HepG2 (cell line): ENCODE results near the gene PSRC1. TPM values are rescaled to one million over a fixed set of nuclear protein-coding genes. Genes with fewer than 3 reads are reported as not detected.

Experiments
- ATAC-seq: fragments of 200-7000 bp; cut with Tn5 transposase; 3 replicates; pipeline ENCODE4 v1.9.1; 2020; ENCODE audit warnings: mild to moderate bottlenecking, moderate library complexity
- BruUV-seq: library from RNA; stranded (reverse); fragments of 400-500 nt; replicated peaks from 2 replicates; lab custom pipeline; 2021; lab: Mats Ljungman, UMichigan
- CTCF ChIA-PET: fragments of 300-600 bp; formaldehyde crosslinking; extraction: SDS; loops from one replicate; lab custom pipeline; 2021; ENCODE audit warnings: low total read pairs, inconsistent platforms, low intra/inter-chr PET ratio; lab: Yijun Ruan, JAX
- POLR2A ChIA-PET: fragments of 350-600 bp; sonication (Branson Sonifier 250); formaldehyde crosslinking; loops from one replicate; lab custom pipeline; 2020; ENCODE audit warnings: antibody characterized with exemption, inconsistent platforms; lab: Yijun Ruan, JAX
- DNase-seq: peaks from one replicate; pipeline ENCODE4 v3.0.0-alpha.2; 2015; ENCODE audit warnings: low spot score
- FAIRE-seq: peaks from 3 replicates; lab custom pipeline; 2011; peaks lifted over from hg19 to GRCh38; lab: Jason Lieb, UNC
- H2AFZ ChIP-seq: one replicate; pipeline ENCODE4 v1.6.1; 2011; ENCODE audit warnings: low read length, inconsistent platforms
- H3K27ac ChIP-seq: fragments of 300-600 bp; 3 replicates; pipeline ENCODE4 v1.8.0; 2011; ENCODE audit warnings: mixed run types, mild to moderate bottlenecking, mixed read lengths, low read length, inconsistent platforms; ENCODE audit not compliant: insufficient read depth; ENCODE audit errors: extremely low read length
- H3K27me3 ChIP-seq, 2 experiments: fragments of 200-600 bp in 1 of 2; 2 replicates in 1 of 2; 3 replicates in 1 of 2; pipeline versions ENCODE4 v1.6.0 to v1.8.0; 2011; ENCODE audit warnings: low read length in 2 of 2, mild to moderate bottlenecking in 2 of 2, moderate library complexity in 2 of 2, inconsistent platforms in 1 of 2; ENCODE audit not compliant: insufficient read depth in 2 of 2, control insufficient read depth in 1 of 2
- H3K36me3 ChIP-seq, 2 experiments: fragments of 200-600 bp in 1 of 2; replicated peaks in 1 of 2; 2 replicates in 1 of 2; 3 replicates in 1 of 2; pipeline versions ENCODE4 v1.5.1 to v1.8.0; 2011; ENCODE audit warnings: low read length in 2 of 2, inconsistent platforms in 1 of 2; ENCODE audit not compliant: insufficient read depth in 2 of 2, control insufficient read depth in 1 of 2
- H3K4me1 ChIP-seq: 2 replicates; pipeline ENCODE4 v1.5.1; 2012; ENCODE audit warnings: low read length, inconsistent platforms; ENCODE audit not compliant: insufficient read depth
- H3K4me2 ChIP-seq: 2 replicates; pipeline ENCODE4 v1.6.0; 2011; ENCODE audit warnings: low read depth, low read length, inconsistent platforms
- H3K4me3 ChIP-seq, 3 experiments: fragments of 200-600 bp in 1 of 3; sonication (generic), shearing (Covaris generic) in 1 of 3; replicated peaks in 1 of 3; 2 replicates each; pipeline ENCODE4 v1.5.1; 2011 to 2016; ENCODE audit warnings: low read length in 3 of 3, inconsistent platforms in 2 of 3, low read depth in 2 of 3, mild to moderate bottlenecking in 2 of 3, control low read depth in 1 of 3, mixed read lengths in 1 of 3; ENCODE audit not compliant: insufficient read depth in 1 of 3
- H3K79me2 ChIP-seq: one replicate; pipeline ENCODE4 v1.6.1; 2011; ENCODE audit warnings: low read length, inconsistent platforms; ENCODE audit not compliant: insufficient read depth
- H3K9ac ChIP-seq: 2 replicates; pipeline ENCODE4 v1.6.0; 2011; ENCODE audit warnings: mild to moderate bottlenecking, low read depth, low read length, inconsistent platforms; ENCODE audit not compliant: insufficient read depth
- H3K9me3 ChIP-seq: 2 replicates; pipeline ENCODE4 v1.5.1; 2012; ENCODE audit warnings: mild to moderate bottlenecking, low read length
- H4K20me1 ChIP-seq: 2 replicates; pipeline ENCODE4 v1.6.0; 2011; ENCODE audit warnings: inconsistent platforms, mild to moderate bottlenecking, low read length, moderate library complexity; ENCODE audit not compliant: insufficient read depth
- ARNTL ChIP-seq: sonication (generic); formaldehyde crosslinking; IDR thresholded peaks from 2 replicates; pipeline ENCODE4 v1.4.0; 2020; ENCODE audit warnings: mild to moderate bottlenecking, missing genetic modification reagents
- FOXA3 ChIP-seq: IDR thresholded peaks from 2 replicates; pipeline ENCODE4 v1.6.1; 2016; ENCODE audit warnings: missing genetic modification reagents, missing compliant biosample characterization
- IRF2 ChIP-seq: IDR thresholded peaks from 2 replicates; pipeline ENCODE4 v1.6.1; 2018; ENCODE audit warnings: missing genetic modification reagents, missing compliant biosample characterization
- NFRKB ChIP-seq: fragments of 450-650 bp; IDR thresholded peaks from 2 replicates; pipeline ENCODE4 v1.6.1; 2017
- REL ChIP-seq: sonication (generic); formaldehyde crosslinking; conservative IDR thresholded peaks from 2 replicates; pipeline ENCODE4 v1.8.0; 2022; ENCODE audit warnings: mild to moderate bottlenecking, missing genetic modification reagents, moderate library complexity
- ZNF33A ChIP-seq: sonication (generic); formaldehyde crosslinking; IDR thresholded peaks from 2 replicates; pipeline ENCODE4 v1.5.1; 2020; ENCODE audit warnings: missing genetic modification reagents, mild to moderate bottlenecking, moderate library complexity, borderline replicate concordance
- ZNF44 ChIP-seq: sonication (generic); formaldehyde crosslinking; IDR thresholded peaks from 2 replicates; pipeline ENCODE4 v1.5.1; 2020; ENCODE audit warnings: mild to moderate bottlenecking, missing genetic modification reagents
- WGBS: methylation state at CpG from one replicate; pipeline ENCODE4 v1.1.6; 2017; ENCODE audit warnings: low lambda C conversion rate; 5-methylcytosine and 5-hydroxymethylcytosine counted together
- in situ Hi-C: cut with HindIII; loops from 2 replicates; pipeline ENCODE4 v1.10.0; 2017; ENCODE audit warnings: low pct_unique_long_range_greater_than_20kb; ENCODE audit not compliant: extremely low pct_ligation_motif_present
- intact Hi-C: fragments of 100-400 bp; cut with micrococcal nuclease; formaldehyde crosslinking; loops from one replicate; pipeline ENCODE4 v1.10.0; 2022; ENCODE audit not compliant: unreplicated experiment
- polyA plus RNA-seq, 8 experiments: library from polyadenylated mRNA; depleted of rRNA in 3 of 8; stranded (reverse) in 7 of 8; unstranded in 1 of 8; fragments of >200 nt; fragmentation: Illumina TruSeq in 4 of 8; extraction: Trizol in 4 of 8; gene quantifications; 2 replicates each; pipeline versions ENCODE4 v1.2.1 to v1.2.3, GENCODE V29; 2011 to 2016; ENCODE audit warnings: low read depth in 4 of 8, missing spikeins in 1 of 8, mixed read lengths in 1 of 8; ENCODE audit not compliant: insufficient read depth in 1 of 8
- total RNA-seq, 5 experiments: library from RNA; depleted of rRNA; stranded (reverse); fragments of >200 nt; fragmentation: Illumina TruSeq; extraction: Trizol; gene quantifications; 2 replicates each; pipeline ENCODE4 v1.2.3, GENCODE V29; 2016; ENCODE audit warnings: low read depth in 1 of 5
- TF ChIP-seq, protein P1 (sequence below): sonication (generic); formaldehyde crosslinking; conservative IDR thresholded peaks from 2 replicates; pipeline ENCODE4 v1.4.0; 2020; ENCODE audit warnings: missing genetic modification reagents
- TF ChIP-seq, protein P2 (sequence below): sonication (generic); formaldehyde crosslinking; IDR thresholded peaks from 2 replicates; pipeline ENCODE4 v1.4.0; 2020; ENCODE audit warnings: mild to moderate bottlenecking, missing genetic modification reagents
- TF ChIP-seq, protein P3 (sequence below): sonication (generic); formaldehyde crosslinking; IDR thresholded peaks from 2 replicates; pipeline ENCODE4 v1.5.0; 2020; ENCODE audit warnings: missing genetic modification reagents
- TF ChIP-seq, protein P4 (sequence below): sonication (generic); formaldehyde crosslinking; IDR thresholded peaks from 2 replicates; pipeline ENCODE4 v1.5.0; 2020; ENCODE audit warnings: mild to moderate bottlenecking, missing genetic modification reagents

Gene PSRC1
- total and polyA plus RNA-seq, 2 of the 13 experiments (the other 11 are each of a cell fraction or from before 2014, with no cell fraction given) = 28.6 to 30.3 TPM

DNA sequence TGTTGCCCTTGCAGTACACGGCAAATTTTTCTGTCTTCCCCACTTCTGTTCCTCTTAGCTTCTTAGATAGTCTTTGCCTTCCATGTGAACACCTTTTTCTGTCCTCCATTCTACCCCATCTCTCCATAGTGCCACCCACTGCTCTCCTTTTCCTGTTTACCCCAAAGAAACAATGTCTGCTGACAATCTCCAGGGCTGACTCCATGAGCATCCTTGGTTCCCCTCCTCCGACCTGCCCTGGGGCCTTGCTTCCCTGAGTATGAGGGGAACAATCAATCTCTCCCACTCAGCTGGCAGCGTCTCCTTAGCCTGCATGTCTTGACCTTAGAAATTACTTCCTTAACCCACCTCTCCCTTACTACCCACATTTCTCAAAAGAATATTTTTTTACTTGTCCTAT, 36.2 kb upstream of the PSRC1 start:
- no peak overlapping the region for H3K9ac ChIP-seq
- CTCF ChIA-PET = no interaction called here
- H3K4me1 ChIP-seq = no peaks in the 10 kb centered on the region
- no peaks in the 10 kb centered on the region for H3K79me2 ChIP-seq
- TF ChIP-seq REL (CRISPR knock-in tag) (no peak), NFRKB (no peak), IRF2 (CRISPR knock-in tag) (no peak), FOXA3 (no peak), ARNTL (CRISPR knock-in tag) (no peak), ZNF44 (CRISPR knock-in tag) (no peak), ZNF33A (CRISPR knock-in tag) (no peak)
- TF ChIP-seq, protein P1, sequence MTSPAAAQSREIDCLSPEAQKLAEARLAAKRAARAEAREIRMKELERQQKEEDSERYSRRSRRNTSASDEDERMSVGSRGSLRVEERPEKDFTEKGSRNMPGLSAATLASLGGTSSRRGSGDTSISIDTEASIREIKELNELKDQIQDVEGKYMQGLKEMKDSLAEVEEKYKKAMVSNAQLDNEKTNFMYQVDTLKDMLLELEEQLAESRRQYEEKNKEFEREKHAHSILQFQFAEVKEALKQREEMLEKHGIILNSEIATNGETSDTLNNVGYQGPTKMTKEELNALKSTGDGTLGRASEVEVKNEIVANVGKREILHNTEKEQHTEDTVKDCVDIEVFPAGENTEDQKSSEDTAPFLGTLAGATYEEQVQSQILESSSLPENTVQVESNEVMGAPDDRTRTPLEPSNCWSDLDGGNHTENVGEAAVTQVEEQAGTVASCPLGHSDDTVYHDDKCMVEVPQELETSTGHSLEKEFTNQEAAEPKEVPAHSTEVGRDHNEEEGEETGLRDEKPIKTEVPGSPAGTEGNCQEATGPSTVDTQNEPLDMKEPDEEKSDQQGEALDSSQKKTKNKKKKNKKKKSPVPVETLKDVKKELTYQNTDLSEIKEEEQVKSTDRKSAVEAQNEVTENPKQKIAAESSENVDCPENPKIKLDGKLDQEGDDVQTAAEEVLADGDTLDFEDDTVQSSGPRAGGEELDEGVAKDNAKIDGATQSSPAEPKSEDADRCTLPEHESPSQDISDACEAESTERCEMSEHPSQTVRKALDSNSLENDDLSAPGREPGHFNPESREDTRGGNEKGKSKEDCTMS (CRISPR knock-in tag) = no peak
- TF ChIP-seq, protein P2, sequence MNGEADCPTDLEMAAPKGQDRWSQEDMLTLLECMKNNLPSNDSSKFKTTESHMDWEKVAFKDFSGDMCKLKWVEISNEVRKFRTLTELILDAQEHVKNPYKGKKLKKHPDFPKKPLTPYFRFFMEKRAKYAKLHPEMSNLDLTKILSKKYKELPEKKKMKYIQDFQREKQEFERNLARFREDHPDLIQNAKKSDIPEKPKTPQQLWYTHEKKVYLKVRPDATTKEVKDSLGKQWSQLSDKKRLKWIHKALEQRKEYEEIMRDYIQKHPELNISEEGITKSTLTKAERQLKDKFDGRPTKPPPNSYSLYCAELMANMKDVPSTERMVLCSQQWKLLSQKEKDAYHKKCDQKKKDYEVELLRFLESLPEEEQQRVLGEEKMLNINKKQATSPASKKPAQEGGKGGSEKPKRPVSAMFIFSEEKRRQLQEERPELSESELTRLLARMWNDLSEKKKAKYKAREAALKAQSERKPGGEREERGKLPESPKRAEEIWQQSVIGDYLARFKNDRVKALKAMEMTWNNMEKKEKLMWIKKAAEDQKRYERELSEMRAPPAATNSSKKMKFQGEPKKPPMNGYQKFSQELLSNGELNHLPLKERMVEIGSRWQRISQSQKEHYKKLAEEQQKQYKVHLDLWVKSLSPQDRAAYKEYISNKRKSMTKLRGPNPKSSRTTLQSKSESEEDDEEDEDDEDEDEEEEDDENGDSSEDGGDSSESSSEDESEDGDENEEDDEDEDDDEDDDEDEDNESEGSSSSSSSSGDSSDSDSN (CRISPR knock-in tag) = no peak
- TF ChIP-seq, protein P3, sequence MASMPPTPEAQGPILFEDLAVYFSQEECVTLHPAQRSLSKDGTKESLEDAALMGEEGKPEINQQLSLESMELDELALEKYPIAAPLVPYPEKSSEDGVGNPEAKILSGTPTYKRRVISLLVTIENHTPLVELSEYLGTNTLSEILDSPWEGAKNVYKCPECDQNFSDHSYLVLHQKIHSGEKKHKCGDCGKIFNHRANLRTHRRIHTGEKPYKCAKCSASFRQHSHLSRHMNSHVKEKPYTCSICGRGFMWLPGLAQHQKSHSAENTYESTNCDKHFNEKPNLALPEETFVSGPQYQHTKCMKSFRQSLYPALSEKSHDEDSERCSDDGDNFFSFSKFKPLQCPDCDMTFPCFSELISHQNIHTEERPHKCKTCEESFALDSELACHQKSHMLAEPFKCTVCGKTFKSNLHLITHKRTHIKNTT = no peak
- TF ChIP-seq, protein P4, sequence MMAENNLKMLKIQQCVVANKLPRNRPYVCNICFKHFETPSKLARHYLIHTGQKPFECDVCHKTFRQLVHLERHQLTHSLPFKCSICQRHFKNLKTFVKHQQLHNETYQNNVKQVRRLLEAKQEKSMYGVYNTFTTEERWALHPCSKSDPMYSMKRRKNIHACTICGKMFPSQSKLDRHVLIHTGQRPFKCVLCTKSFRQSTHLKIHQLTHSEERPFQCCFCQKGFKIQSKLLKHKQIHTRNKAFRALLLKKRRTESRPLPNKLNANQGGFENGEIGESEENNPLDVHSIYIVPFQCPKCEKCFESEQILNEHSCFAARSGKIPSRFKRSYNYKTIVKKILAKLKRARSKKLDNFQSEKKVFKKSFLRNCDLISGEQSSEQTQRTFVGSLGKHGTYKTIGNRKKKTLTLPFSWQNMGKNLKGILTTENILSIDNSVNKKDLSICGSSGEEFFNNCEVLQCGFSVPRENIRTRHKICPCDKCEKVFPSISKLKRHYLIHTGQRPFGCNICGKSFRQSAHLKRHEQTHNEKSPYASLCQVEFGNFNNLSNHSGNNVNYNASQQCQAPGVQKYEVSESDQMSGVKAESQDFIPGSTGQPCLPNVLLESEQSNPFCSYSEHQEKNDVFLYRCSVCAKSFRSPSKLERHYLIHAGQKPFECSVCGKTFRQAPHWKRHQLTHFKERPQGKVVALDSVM (CRISPR knock-in tag) = no peak
- no peaks in the 10 kb centered on the region for H3K9me3 ChIP-seq
- ATAC-seq (no peak), DNase-seq (no peak), FAIRE-seq (no peak)
- no peak overlapping the region for H3K4me2 ChIP-seq
- H4K20me1 ChIP-seq = no peaks in the 10 kb centered on the region
- 98% methylated on average over 3 of the region's 3 CpGs for WGBS
- BruUV-seq = no TSS peak
- no peak overlapping the region for H3K4me3 ChIP-seq
- H3K27ac ChIP-seq = no peak overlapping the region
- POLR2A ChIA-PET = no interaction called here
- in situ Hi-C loops (no loop called here), intact Hi-C loops (no loop called here)
- peaks cover 38 to 90% of the 10 kb centered on the region in 2 experiments for H3K36me3 ChIP-seq
- H3K27me3 ChIP-seq = no peaks in the 10 kb centered on the region
- no peak overlapping the region for H2AFZ ChIP-seq
